Measurements from ENCODE around the gene LPCAT4. TPM values are rescaled to one million over a fixed set of nuclear protein-coding genes. Genes with fewer than 3 reads are reported as not detected.

The LPCAT4 gene
- total and polyA plus RNA-seq, 8 donors, result 9.7 to 34.6 (median 17.1) TPM

DNA sequence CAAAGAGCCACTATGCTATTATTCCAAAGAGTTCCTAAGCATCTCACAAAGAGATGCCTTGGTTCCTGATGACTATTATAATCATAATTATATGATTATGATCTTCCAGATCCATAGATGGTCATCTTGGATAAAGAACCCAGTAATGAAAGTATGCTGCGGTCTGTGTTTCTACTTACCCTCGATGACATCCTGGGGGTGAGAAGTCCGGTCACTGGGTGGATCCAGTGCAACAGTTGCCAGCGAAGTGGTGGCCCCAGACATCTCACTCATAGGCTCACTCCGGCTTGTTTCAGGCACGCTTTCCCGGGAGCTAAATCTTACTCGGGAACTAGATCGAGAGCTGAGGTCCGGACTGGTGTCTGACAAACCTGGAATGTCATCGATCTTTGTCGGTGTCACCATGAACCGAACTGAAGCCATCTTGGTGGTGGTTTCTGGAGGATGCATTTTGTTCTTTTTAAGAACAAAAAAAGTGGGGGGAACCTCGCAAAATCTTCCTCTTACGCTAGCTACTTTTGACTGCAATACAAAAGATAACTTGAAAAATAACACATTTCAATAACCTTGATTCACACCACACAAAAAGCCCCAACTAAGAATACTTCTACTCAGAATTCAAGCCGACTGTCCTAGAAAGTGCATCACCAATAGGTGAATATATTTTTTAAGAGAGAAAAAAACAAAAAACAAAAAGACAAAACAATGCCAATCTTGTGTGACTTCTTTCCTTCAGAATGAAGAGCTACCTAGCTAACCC, 30.6 kb downstream of the LPCAT4 start:
- TF ChIP-seq, protein P1, sequence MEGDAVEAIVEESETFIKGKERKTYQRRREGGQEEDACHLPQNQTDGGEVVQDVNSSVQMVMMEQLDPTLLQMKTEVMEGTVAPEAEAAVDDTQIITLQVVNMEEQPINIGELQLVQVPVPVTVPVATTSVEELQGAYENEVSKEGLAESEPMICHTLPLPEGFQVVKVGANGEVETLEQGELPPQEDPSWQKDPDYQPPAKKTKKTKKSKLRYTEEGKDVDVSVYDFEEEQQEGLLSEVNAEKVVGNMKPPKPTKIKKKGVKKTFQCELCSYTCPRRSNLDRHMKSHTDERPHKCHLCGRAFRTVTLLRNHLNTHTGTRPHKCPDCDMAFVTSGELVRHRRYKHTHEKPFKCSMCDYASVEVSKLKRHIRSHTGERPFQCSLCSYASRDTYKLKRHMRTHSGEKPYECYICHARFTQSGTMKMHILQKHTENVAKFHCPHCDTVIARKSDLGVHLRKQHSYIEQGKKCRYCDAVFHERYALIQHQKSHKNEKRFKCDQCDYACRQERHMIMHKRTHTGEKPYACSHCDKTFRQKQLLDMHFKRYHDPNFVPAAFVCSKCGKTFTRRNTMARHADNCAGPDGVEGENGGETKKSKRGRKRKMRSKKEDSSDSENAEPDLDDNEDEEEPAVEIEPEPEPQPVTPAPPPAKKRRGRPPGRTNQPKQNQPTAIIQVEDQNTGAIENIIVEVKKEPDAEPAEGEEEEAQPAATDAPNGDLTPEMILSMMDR (IDR thresholded peaks at IDR 0.05), result no peak
- intact Hi-C loops (cut with DNase I), result no loop called here
- Histone ChIP-seq H3K4me1 (peaks cover 0 to 6% (median 0%) of the 10 kb centered on the region in 3 donors), H3K27me3 (no peaks in the 10 kb centered on the region), H3K9me3 (no peaks in the 10 kb centered on the region), H3K27ac (peak overlapping the region in 2 of 4 donors; percentile 89 to 93), H3K36me3 (no peaks in the 10 kb centered on the region), H3K4me3 (peak overlapping the region in 3 of 4 donors; percentile 83 to 97 (median 92))
- WGBS, 2 donors, result 75 to 79% methylated on average over 16 of the region's 16 CpGs
- DNase-seq, result no peak
- no peak for FAIRE-seq
- ATAC-seq, result no peak

DNA sequence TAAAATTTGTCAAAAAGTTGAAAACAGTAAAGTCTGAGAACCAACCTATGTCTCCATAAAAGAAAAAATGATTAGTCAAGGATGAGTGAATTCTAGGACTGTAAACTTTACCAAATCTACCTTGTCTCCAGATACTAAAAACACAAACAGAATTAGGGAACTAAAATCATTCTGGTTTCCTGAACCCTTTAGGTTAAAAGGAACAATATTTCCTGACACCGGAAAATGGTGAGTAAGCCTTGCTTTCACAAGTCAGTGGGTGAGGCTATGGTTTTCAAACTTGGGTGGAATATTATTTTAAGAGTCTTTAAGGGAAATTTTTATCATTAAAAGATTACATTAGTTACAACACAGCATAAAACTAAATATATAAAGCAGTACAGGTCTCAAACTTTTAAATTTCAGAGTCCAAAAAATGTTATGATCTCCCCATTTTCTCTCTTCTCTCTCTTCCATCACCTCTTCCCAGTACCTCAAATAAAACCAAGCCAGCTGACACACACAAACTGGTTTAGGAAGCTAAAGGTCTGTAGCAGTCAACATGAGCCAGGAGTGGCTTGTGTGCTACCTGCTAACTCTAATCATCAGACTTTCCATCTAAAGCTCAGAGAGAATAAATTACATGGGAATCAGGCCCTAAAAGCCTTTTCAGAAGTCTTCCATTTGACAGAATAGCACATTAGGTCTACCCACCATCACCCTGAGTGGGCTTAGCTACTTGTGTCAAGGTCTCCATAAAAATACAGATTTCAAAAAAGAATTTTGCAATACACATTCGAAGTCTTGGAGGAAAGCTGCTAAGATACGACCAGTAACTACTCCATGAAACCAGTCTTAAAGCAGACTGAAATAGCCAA, 31.6 kb downstream of the LPCAT4 start:
- no peak for ATAC-seq
- H3K27me3 ChIP-seq, result no peaks in the 10 kb centered on the region
- H3K4me1 ChIP-seq, result peaks cover 0 to 3% (median 0%) of the 10 kb centered on the region in 3 donors
- TF ChIP-seq, protein P1 (IDR thresholded peaks at IDR 0.05), result no peak
- peak overlapping the region in 2 of 4 donors; percentile 2 to 25 for H3K27ac ChIP-seq
- H3K36me3 ChIP-seq, result no peaks in the 10 kb centered on the region
- 82 to 85% methylated on average over 3 of the region's 3 CpGs for WGBS, 2 donors
- no peak overlapping the region for H3K4me3 ChIP-seq
- intact Hi-C loops (cut with DNase I), result no loop called here
- no peak for DNase-seq
- no peaks in the 10 kb centered on the region for H3K9me3 ChIP-seq
- FAIRE-seq, result no peak

GRCh38 chr15:34334672-34335071, 32.3 kb downstream of the LPCAT4 start:
- no peak overlapping the region for H3K4me3 ChIP-seq
- DNase-seq (no peak), FAIRE-seq (no peak), ATAC-seq (no peak)
- no peaks in the 10 kb centered on the region for H3K36me3 ChIP-seq
- intact Hi-C loops (cut with DNase I), result no loop called here
- no peaks in the 10 kb centered on the region for H3K9me3 ChIP-seq
- 53 to 59% methylated on average over 4 of the region's 4 CpGs for WGBS, 2 donors
- H3K4me1 ChIP-seq, result peaks cover 0 to 3% (median 0%) of the 10 kb centered on the region in 3 donors
- TF ChIP-seq, protein P1 (IDR thresholded peaks at IDR 0.05), result no peak
- H3K27ac ChIP-seq, result peak overlapping the region in 2 of 4 donors; percentile 1 to 2
- no peaks in the 10 kb centered on the region for H3K27me3 ChIP-seq

- no peak overlapping the region for H3K27ac ChIP-seq
- H3K4me1 ChIP-seq, result peaks cover 0 to 3% (median 0%) of the 10 kb centered on the region in 3 donors
- WGBS, 2 donors, result 97% methylated on average over 6 of the region's 6 CpGs
- H3K36me3 ChIP-seq, result no peaks in the 10 kb centered on the region
- H3K4me3 ChIP-seq, result no peak overlapping the region
- ATAC-seq (no peak), FAIRE-seq (no peak), DNase-seq (no peak)
- H3K27me3 ChIP-seq, result no peaks in the 10 kb centered on the region
- H3K9me3 ChIP-seq, result no peaks in the 10 kb centered on the region
- TF ChIP-seq, protein P1 (IDR thresholded peaks at IDR 0.05), result no peak
- intact Hi-C loops (cut with DNase I), result no loop called here
Measured at GRCh38 chr15:34332553-34333120, 34.4 kb downstream of the LPCAT4 start.
